NT2/D1 (cell line): ENCODE results near the gene CACNA1G.

Source experiments
- DNase-seq: peaks from one replicate; pipeline ENCODE4 v3.0.0-alpha.2; 2011; ENCODE audit warnings: low read depth, low spot score
- H3K27me3 ChIP-seq: 2 replicates; pipeline ENCODE4 v1.6.0; 2011; ENCODE audit warnings: mild to moderate bottlenecking; ENCODE audit not compliant: insufficient read length, insufficient read depth
- H3K36me3 ChIP-seq: 2 replicates; pipeline ENCODE4 v1.6.1; 2011; ENCODE audit warnings: mild to moderate bottlenecking, low read length, mixed read lengths; ENCODE audit not compliant: insufficient read depth, insufficient read length
- H3K4me1 ChIP-seq: 2 replicates; pipeline ENCODE4 v1.5.1; 2011; ENCODE audit not compliant: insufficient read depth, insufficient read length
- H3K4me3 ChIP-seq: 2 replicates; pipeline ENCODE4 v1.5.1; 2011; ENCODE audit warnings: low read depth; ENCODE audit not compliant: insufficient read length
- H3K9ac ChIP-seq: 2 replicates; pipeline ENCODE4 v1.6.0; 2011; ENCODE audit warnings: low read depth; ENCODE audit not compliant: insufficient read length
- H3K9me3 ChIP-seq: 2 replicates; pipeline ENCODE4 v1.5.1; 2011; ENCODE audit warnings: mild to moderate bottlenecking, low read length; ENCODE audit not compliant: insufficient read depth
- SUZ12 ChIP-seq: IDR thresholded peaks from 2 replicates; pipeline ENCODE4 v1.6.1; 2011; ENCODE audit not compliant: insufficient read length, insufficient read depth; ENCODE audit errors: extremely low read depth
- YY1 ChIP-seq: IDR thresholded peaks from 2 replicates; pipeline ENCODE4 v1.6.1; 2011; ENCODE audit not compliant: insufficient read length, insufficient read depth
- ZNF274 ChIP-seq: IDR thresholded peaks from 2 replicates; pipeline ENCODE4 v1.6.1; 2011; ENCODE audit warnings: mild to moderate bottlenecking, low read depth, low read length

Gene CACNA1G

GRCh38 chr17:50645748-50646682 is 85.5 kb downstream of the CACNA1G start:
- H3K27me3 ChIP-seq, result no peaks in the 10 kb centered on the region
- no peak overlapping the region for H3K9ac ChIP-seq
- H3K9me3 ChIP-seq, result no peaks in the 10 kb centered on the region
- H3K4me1 ChIP-seq, result peaks cover 6% of the 10 kb centered on the region
- H3K4me3 ChIP-seq, result no peak overlapping the region
- DNase-seq, result no peak
- TF ChIP-seq ZNF274 (no peak), SUZ12 (no peak), YY1 (no peak)
- no peaks in the 10 kb centered on the region for H3K36me3 ChIP-seq

- no peak overlapping the region for H3K9ac ChIP-seq
- H3K9me3 ChIP-seq, result no peaks in the 10 kb centered on the region
- no peak for DNase-seq
- no peak overlapping the region for H3K4me3 ChIP-seq
- no peaks in the 10 kb centered on the region for H3K27me3 ChIP-seq
- no peak for TF ChIP-seq YY1
- TF ChIP-seq ZNF274, result no peak
- no peak for TF ChIP-seq SUZ12
- H3K4me1 ChIP-seq, result peaks cover 6% of the 10 kb centered on the region
- no peaks in the 10 kb centered on the region for H3K36me3 ChIP-seq
Measured at GRCh38 chr17:50647187-50647586, 86.7 kb downstream of the CACNA1G start.

DNA sequence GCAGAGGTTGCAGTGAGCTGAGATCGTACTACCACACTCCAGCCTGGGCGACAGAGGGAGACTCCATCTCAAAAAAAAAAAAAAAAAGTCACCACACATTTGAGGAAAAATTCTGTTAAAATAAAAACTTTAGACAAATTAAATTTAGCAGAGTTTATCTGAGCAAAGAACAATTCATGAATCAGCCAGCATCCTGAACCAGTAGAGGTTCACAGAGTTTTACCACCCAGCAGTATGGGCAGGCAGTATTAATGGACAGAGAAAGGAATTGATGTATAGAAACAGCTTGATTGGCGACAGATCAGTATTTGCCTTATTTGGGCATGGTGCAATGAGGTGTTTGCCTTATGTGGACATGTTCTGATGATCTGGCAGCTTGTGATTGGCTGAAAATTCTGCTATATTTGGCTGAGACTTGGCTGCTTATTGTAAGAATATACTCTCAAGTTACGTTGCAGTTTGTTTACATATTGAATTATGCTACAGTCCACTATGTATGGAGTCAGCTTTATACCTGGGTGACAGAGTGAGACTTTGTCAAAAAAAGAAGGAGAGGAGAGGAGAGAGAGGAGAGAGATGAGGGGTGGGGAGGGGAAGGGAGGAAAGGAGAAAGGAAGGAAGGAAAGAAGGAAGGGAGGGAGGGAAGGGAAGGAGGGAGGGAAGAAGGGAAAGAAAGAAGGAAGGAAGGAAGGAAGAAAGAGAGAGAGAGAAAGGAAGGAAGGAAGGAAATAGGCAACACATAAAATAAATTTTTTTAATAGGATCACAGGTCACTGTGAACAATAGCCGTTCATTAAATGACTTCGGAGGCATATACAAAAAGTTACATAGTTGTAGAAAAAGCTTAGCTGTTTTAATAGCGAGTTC is 88.8 kb downstream of the CACNA1G start:
- TF ChIP-seq YY1 (no peak), ZNF274 (no peak), SUZ12 (no peak)
- Histone ChIP-seq H3K27me3 (no peaks in the 10 kb centered on the region), H3K9ac (no peak overlapping the region), H3K36me3 (no peaks in the 10 kb centered on the region), H3K4me1 (no peaks in the 10 kb centered on the region), H3K4me3 (no peak overlapping the region), H3K9me3 (no peaks in the 10 kb centered on the region)
- DNase-seq, result no peak

DNA sequence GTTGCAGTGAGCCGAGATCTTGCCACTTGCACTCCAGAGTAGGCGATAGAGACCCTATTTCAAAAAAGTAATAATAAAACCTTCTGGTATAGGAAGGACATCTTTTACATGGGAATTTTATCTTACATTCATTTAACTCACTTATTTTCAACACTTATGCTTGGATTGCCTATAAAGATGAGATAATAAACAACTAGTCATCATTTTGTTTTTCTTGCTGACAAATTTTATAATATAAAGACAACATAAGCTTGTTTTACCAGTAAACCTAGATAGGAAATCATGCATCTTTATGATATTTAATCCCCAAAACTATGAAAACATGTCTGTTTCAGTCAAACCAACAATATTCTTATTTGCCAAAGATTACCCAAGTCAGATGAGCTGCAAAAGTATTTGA is 91.1 kb downstream of the CACNA1G start:
- no peak overlapping the region for H3K4me3 ChIP-seq
- no peak for DNase-seq
- no peaks in the 10 kb centered on the region for H3K36me3 ChIP-seq
- no peaks in the 10 kb centered on the region for H3K27me3 ChIP-seq
- TF ChIP-seq YY1, result no peak
- TF ChIP-seq SUZ12, result no peak
- no peak for TF ChIP-seq ZNF274
- H3K9me3 ChIP-seq, result no peaks in the 10 kb centered on the region
- peaks cover 2% of the 10 kb centered on the region for H3K4me1 ChIP-seq
- H3K9ac ChIP-seq, result no peak overlapping the region

DNA sequence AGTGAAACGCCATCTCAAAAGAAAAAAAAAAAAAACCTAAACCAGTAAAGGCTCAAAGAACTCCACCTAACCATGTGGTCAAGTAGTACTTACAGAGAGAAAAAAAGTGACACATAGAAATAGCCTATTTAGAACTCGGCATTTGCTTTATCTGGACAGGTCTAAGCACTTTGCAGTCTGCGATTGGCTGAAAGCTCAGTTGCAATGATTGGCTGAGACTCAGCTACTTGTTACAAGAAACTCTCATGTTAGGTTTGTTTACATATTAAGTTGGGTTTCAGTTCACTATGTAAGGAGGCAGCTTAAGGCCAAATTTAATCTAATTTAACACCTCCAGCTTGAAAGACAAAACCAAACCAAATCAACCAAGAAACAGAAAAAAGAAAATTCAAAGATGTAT is 93.2 kb downstream of the CACNA1G start:
- TF ChIP-seq ZNF274, result no peak
- TF ChIP-seq SUZ12, result no peak
- TF ChIP-seq YY1, result no peak

DNA sequence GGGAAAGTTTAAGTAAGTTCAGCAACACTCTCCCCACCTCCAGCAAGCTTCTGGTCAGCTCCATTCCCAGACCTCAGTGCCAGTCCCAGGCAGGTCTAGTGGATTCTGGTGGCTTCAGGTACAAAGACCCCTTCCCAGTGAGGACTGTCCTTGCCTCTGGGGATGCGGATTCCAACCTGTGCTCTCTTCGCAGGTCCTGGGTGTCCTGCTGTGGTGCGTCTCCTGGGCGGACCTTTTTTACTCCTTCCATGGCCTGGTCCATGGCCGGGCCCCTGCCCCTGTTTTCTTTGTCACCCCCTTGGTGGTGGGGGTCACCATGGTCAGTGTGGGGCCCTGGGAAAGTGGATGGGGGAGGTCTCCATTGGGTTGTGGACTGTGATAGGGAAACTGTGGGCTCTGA is 96.0 kb downstream of the CACNA1G start:
- Histone ChIP-seq H3K4me3 (no peak overlapping the region), H3K9ac (no peak overlapping the region), H3K4me1 (peaks cover 28% of the 10 kb centered on the region), H3K27me3 (no peaks in the 10 kb centered on the region), H3K9me3 (no peaks in the 10 kb centered on the region), H3K36me3 (no peaks in the 10 kb centered on the region)
- TF ChIP-seq SUZ12, result no peak
- TF ChIP-seq YY1, result no peak
- no peak for TF ChIP-seq ZNF274
- DNase-seq, result no peak

More for the DNA sequence above, 93.2 kb downstream of the CACNA1G start:
- Histone ChIP-seq H3K4me3 (no peak overlapping the region), H3K4me1 (peaks cover 6% of the 10 kb centered on the region), H3K27me3 (no peaks in the 10 kb centered on the region), H3K9ac (no peak overlapping the region), H3K36me3 (no peaks in the 10 kb centered on the region), H3K9me3 (no peaks in the 10 kb centered on the region)
- no peak for DNase-seq

DNA sequence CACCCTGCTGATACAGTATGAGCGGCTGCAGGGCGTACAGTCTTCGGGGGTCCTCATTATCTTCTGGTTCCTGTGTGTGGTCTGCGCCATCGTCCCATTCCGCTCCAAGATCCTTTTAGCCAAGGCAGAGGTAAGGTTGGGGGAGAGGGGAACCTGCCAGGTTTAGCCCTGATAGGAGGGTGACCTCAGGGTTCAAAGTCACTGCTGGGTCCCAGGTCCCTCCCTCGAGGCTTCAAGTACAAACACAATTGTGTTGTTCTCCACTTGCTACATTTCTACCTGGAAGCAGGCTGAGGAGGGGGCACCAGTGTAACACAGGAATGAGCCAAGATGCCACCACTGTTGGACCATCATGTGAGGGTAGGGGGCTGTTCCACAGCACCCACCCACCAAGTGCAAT is 96.5 kb downstream of the CACNA1G start:
- no peaks in the 10 kb centered on the region for H3K36me3 ChIP-seq
- no peaks in the 10 kb centered on the region for H3K27me3 ChIP-seq
- no peak overlapping the region for H3K9ac ChIP-seq
- no peak overlapping the region for H3K4me3 ChIP-seq
- H3K9me3 ChIP-seq, result no peaks in the 10 kb centered on the region
- H3K4me1 ChIP-seq, result peaks cover 32% of the 10 kb centered on the region
- no peak for DNase-seq
- no peak for TF ChIP-seq YY1
- no peak for TF ChIP-seq ZNF274
- no peak for TF ChIP-seq SUZ12
